Prostate gland (tissue), 2 donors: Measurements from ENCODE around the gene LNPK.

ENCODE experiments used
- CTCF ChIP-seq, 4 experiments: fragments of 200-600 bp in 2 of 4; fragments of 450-650 bp in 2 of 4; sonication (generic) in 2 of 4; IDR thresholded peaks; 1 replicate in 3 of 4; 2 replicates in 1 of 4; pipeline ENCODE4 v1.5.1; 2016 to 2019; ENCODE audit warnings: antibody characterized with exemption in 4 of 4, mild to moderate bottlenecking in 2 of 4, moderate library complexity in 2 of 4
- POLR2A ChIP-seq: fragments of 450-650 bp; IDR thresholded peaks from one replicate; pipeline ENCODE4 v1.6.1; 2016; ENCODE audit warnings: antibody characterized with exemption, mild to moderate bottlenecking
- POLR2AphosphoS5 ChIP-seq: sonication (generic); formaldehyde crosslinking; IDR thresholded peaks from one replicate; pipeline ENCODE4 v1.6.1; 2017; ENCODE audit warnings: antibody characterized with exemption

GRCh38 chr2:175874291-175874690, 127.8 kb downstream of the LNPK start:
- TF ChIP-seq CTCF (IDR thresholded peaks at IDR 0.05): no peak
- TF ChIP-seq POLR2A: no peak
- TF ChIP-seq POLR2AphosphoS5: no peak
